Stimulated activated CD8-positive, alpha-beta memory T cell treated with anti-CD3 and anti-CD28 coated beads, Interleukin-15, amount 100 ng/mL, for 24 hours (primary cell): Measurements from ENCODE around the gene NDC80.

Experiments used
- DNase-seq: peaks from one replicate; pipeline ENCODE4 v3.0.0-alpha.2; 2020; ENCODE audit warnings: low read depth

Gene NDC80

DNA sequence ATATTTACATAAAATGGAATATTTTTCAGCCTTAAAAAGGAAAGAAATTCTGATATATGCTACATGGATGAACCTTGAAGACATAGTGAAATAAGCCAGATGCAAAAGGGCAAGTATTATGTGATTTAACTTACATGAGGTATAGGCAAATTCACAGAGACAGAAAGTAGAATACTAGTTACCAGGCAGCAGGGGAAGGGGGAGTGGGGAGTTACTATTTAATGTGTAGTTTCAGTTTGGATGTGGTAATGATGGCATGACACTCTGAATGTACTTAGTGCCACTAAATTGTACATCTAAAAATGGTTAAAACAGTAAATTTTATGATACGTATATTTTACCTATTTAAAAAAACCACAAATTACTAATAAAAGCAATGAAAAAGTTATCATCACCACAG, 12.1 kb upstream of the NDC80 start:
- no peak for DNase-seq

GRCh38 chr18:2564373-2564772, 7.0 kb upstream of the NDC80 start:
- no peak for DNase-seq

GRCh38 chr18:2568129-2568528, 3.2 kb upstream of the NDC80 start:
- no peak for DNase-seq

DNA sequence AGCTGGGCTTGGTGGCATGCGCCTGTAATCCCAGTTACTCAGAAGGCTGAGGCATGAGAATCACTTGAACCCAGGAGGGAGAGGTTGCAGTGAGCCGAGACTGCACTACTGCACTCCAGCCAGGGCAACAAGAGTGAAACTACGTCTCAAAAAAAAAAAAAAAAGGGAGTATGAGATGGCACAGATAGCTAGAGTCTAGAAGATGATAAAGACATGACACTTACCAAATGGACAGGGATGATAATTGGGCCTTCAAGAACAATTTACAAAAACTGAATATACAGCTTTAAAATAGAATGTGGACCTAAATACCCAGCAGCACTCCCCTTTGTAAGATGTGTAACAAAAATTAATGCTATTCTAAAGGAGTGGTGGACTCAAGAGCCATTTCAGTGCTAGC, 2.8 kb upstream of the NDC80 start:
- DNase-seq, result no peak

DNA sequence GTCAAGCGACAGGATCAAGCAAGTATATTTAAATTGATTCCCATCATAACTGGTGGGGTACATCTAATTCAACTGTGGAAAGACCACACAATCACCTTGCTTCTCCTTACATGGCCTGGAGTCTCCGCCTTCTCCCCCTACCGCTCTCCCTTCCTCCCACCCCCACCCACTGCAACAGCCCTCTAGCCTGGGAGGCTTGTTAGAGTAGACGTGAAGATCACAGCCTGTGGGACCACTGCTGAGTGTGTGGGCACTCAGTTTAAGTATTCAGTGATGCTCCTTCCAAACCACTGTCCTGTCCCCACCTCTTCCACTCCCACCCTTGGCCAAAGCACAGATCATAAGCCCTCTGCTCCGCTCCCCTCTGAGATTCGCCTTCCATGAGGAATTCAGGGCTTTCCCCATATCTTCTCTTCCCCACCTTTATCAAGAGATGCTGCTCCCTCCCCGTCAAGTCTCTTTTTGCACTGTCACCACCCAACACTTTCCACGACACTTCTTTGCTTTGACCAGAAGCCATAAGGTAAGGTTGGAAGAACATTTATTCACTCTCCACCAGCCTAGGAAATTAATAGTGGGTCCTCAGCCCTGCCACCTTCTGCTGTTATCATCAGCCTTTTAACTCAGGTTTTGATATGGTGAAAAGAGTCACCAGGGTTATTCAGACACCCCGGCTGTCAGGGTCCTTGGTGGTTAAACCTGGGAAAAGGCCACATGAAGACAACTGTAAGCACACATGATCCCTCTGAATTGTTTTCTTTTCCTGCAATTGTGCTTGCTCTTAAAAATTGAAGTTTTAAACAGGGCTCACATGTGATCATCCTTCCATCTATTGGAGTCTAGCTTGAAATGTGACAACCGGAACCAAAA, 1.8 kb upstream of the NDC80 start:
- DNase-seq, result no peak

DNA sequence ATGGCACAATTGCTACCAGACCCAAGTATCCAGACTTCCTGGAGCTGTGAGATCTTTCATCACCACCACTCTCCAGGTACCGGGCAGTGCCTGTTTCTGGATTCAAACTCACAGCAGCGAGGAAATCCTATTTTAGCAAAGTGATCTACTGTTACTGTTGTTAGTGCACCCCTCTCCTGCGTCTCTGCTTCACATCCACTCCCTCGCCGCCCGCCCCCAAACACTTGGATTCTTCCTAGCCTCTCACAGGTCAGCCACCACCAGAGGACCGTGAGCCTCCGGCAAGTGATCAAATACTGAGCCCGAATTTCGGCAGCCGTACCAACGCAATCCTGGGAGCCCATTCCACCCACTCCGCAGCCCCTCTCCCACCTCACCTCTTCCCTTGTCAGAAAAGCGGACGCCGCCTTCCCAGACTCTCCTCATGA, 571 bp upstream of the NDC80 start:
- DNase-seq, result peak; percentile 8

DNA sequence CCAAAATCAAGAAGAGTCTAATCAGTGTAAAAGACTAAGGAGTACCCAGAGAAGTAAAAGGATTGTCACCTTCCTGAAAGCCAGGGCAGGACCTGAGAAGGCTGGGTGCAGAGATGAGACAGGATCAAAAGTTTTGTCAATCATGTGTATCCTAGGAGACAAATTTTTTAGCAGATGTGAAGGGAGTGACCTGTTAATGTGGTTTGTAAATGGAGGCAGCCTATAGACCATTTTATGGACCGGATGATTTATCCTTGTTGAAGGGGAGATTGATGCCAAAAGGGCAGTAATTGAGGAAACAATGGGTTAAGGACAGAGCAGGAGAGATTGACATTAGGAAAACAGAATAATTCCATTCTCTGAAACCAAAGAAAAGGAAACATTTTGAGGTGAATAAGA, 813 bp downstream of the NDC80 start:
- no peak for DNase-seq

DNA sequence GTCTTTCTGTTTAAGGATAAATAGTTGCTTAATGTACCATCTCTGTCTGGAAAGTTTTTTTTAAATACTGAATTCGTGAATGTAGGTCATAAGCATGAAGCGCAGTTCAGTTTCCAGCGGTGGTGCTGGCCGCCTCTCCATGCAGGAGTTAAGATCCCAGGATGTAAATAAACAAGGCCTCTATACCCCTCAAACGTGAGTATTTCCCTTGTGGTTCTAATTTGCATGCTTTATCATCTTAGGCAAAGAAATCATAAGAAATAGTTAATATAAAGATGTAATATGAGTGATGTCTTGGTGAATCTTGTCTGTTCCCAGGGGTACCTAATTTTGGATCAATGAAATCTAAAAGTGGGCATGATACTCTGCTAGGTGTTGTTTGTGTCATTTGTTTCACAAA, 1.5 kb downstream of the NDC80 start:
- no peak for DNase-seq

DNA sequence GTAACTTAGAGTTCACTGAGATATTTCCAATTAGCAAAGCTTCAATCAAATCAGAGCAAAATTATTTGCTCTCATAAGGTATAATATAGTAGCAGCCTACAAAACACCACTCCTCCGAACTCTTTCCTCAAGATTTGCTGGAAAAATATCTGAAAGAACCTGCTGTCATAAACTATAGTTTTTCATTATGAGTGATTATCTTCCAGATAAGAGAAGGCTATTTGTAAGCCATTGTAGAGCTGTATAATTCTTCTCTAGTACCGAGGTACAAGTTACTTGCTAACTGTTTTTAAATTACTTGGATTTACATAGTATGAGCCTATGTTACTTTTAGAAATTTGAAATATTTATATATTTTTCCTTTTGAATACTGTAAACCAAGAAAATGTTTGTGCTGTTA, 2.1 kb downstream of the NDC80 start:
- no peak for DNase-seq

DNA sequence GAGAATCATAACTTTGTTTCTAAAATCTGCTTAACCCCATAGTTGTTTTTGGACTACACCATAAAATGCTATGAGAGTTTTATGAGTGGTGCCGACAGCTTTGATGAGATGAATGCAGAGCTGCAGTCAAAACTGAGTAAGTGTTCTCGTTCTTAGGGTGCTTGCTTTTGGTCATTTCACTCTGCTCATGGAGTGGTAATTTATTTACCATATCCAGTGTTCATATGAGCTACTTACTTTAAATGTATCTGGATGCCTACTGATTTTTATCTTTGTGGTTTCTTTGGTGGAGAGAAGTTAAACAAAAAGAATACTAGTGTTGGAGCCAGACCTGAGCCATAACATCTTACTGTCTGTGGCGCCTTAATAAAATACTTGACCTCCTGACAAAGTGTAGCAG, 16.4 kb downstream of the NDC80 start:
- no peak for DNase-seq

DNA sequence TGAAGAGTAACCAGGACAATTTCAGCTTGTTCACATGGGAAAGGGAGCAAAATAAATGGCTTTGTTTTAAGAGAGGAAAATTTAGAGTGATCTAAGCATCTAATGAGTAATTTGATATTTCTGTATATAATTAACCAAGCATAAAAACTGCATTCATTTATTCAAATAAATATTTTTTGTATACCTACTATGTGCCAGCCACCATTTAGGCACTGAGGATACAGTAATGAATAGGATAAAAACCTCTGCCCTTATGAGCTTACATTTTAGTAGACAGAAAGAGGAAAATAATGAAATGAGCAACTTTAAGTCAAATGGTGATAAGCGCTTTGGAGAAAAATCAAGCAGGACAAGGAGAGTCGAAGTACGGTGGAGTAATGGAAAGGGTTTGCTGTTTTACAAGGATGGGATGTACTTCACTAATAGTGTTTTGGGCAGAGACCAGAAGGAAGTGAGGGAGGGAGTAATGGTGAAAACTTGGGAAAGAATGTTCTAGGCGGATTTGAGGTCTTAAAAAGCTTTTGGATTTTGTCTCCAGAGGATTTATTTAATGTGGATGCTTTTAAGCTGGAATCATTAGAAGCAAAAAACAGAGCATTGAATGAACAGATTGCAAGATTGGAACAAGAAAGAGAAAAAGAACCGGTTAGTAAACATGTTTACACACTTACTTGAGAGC, 17.4 kb downstream of the NDC80 start:
- DNase-seq, result no peak

DNA sequence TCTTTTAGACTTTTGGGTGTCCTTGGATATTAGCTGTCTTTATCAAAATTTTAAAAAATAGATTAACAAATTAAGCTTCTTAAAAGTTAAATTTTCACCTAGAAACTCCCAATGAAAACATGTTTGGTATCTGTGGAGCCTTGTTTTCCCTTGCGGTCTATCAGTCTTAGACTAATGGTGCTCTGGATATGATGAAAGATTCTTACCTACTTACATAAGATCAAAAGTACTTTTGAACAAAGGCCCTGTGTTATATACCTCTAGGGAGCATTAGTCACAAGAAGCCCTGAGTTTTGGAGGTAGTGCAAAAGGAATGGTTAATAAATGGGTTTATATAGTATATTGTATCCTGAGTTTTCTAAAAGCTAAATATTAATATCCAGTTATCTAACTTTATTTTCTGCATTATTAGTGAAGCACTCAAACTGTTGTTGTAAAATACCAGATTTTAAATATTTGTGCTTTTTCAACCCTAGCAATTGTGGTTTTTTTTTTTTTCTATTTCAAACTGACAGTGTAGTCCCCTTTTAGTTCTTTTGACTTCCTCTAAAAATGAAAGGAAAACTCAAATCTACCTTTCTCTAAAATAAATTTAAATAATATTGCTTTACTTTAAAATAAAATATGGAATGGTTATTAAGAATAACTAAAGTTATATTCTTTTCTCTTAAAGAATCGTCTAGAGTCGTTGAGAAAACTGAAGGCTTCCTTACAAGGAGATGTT, 18.1 kb downstream of the NDC80 start:
- no peak for DNase-seq

DNA sequence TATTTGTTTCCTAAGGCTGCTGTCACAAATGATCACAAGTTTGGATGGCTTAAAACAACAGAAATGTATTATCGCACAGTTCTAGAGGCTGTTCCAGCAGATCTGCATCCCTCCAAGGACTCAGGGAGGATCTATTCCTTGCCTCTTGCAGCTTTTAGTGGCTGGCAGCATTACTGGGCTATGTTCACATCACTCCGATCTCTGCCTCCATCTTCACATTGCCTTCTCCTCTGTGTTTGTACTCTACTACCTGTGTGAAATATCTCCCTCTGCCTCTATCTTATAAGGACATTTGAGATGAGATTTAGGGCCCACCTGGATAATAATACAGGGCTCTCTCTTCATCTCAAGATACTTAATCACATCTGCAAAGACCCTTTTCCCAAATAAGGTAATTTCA, 18.9 kb downstream of the NDC80 start:
- DNase-seq, result no peak

DNA sequence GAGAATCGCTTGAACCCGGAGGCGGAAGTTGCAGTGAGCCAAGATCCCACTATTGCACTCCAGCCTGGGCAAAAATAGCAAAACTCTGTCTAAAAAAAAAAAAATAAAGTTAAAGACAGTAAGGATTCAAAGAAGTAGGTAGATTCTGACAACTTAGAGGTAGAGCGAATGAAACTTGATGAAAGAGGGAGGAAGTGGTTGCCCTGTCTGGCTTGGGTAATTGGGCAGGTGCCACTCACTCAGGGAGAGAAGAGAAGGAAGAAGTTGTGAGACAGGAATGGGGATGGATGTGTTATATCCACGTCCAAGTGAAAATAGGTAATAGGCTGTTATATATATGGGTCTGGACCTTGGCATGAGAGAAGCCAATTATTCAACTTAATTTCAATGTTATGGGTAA, 26.3 kb downstream of the NDC80 start:
- DNase-seq, result no peak

- DNase-seq, result no peak
Measured at GRCh38 chr18:2602844-2603243, 31.5 kb downstream of the NDC80 start.

DNA sequence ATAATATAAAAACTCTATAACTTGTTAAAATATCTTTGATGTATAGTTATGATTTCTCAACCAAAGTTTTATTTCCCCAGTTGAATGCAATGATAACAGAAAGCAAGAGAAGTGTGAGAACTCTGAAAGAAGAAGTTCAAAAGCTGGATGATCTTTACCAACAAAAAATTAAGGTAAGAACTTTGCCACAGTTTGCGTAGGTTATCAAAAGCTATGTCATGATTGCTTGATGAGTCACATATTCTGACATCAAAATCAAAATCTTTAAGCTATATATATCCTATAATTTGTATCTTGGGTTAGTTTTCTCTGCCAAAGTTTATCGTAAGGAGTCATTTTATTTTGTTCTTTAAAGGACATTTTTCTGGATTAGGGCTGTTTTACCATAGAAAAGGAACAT, 35.0 kb downstream of the NDC80 start:
- no peak for DNase-seq

DNA sequence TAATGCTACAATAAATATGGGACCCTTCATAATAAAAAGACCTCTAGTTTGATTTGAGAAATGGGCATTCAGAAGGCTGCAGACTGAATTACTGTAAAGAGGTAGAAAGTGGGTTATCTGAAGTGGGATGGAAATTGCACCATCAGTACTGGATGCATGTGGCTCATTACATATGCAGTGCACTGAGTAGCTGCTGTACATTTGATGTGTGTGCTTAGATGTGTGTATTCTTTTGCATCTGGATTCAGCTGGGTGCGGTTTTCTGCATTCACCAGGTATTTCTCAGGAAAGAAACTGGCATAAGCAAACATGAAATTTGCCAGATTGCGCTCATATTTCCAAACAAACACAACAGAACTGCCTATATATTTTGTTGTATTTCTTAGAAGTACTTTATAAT, 38.2 kb downstream of the NDC80 start:
- DNase-seq, result no peak

DNA sequence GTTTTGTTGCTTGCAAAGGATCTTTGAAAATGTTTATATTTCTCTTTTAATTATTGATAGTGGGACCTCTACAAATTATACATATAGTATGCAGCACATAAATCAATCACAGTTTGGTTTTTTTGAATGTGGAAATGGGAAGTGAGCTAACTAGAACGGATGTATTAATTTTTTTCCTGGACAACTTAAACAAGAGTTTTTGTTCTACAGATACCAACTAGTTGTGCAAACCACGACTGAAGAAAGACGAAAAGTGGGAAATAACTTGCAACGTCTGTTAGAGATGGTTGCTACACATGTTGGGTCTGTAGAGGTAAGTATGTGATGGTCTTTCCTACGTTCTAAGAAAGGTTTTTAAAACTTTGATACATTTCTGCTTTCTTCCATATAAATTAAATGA, 39.2 kb downstream of the NDC80 start:
- DNase-seq, result no peak

DNA sequence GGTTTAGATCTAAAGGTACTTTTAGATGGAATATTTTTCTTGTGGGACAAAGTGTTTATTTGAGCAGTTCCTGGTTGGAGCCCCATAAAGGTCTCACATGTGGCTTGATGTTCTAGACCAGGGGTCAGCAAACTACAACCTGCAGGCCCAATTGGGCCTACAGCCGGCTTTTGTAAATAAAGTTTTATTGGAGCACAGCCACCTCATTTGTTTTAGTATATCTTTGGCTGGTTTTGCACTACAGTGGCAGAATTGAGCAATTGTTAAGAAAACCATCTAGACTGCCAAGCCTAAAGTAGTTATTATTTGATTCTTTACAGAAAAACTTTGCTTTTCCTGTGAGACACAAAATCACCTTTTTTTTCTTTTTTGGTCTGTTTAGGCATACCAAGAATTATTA, 41.6 kb downstream of the NDC80 start:
- no peak for DNase-seq

DNA sequence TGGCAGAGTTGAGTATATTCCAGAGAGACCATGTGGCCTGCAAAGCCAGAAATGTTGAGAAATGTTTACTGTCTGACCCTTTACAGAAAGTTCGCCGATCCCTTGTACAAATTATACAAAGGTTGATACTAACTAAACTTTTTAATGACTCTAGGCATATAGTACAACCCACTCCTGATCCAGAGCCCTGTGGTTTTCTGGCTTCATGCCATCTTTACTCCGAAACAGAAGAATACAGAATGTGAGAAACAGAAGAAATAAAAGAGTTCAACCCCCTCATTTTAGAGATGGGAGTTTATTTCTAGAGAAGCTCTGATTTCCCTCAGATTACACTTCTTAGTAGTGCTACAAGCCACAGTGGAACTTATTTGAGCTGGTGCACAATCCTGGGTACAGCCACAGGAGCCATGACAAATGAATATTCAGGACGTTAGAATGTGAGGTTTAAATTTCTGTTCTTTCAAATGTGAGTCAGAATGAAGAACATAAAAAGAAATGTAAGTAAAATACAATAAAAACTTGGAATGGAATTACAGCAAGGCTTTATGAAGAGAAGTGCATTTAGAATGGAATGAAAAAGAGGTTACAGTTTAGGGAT, 46.1 kb downstream of the NDC80 start:
- DNase-seq, result no peak

DNA sequence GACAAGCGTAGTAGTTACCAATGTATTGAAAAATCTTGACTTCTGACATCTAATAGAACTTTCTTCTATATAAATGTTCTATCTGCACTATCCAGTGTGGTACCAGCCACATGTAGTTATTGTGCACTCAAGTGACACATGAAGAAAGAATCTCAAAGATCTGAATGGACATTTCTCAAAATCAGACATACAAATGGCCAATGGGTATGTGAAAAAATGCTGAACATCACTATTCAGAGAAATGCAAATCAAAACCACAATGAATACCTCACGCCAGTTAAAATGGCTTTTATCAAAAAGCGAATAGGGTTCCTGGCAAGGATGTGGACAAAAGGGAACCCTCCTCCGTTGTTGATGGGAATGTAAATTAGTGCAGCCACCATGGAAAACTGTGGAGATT, 46.7 kb downstream of the NDC80 start:
- no peak for DNase-seq

- no peak for DNase-seq
Measured at GRCh38 chr18:2625217-2625616, 53.9 kb downstream of the NDC80 start.

- DNase-seq, result no peak
Measured at GRCh38 chr18:2627821-2628276, 56.5 kb downstream of the NDC80 start.
